NCI-H526 treated with DMSO at 0.1 percent for 48 hours (cell line): ENCODE results near the gene REXO5.
"Not testable (repeated sequence)": the region's sequence is repeated elsewhere in the genome, so short reads cannot be mapped to it uniquely, and the experiment has no call there.

Experiments used
- DNase-seq: peaks from one replicate; lab custom pipeline; 2025; lab: John Stamatoyannopoulos, UW

The REXO5 gene, protein sequence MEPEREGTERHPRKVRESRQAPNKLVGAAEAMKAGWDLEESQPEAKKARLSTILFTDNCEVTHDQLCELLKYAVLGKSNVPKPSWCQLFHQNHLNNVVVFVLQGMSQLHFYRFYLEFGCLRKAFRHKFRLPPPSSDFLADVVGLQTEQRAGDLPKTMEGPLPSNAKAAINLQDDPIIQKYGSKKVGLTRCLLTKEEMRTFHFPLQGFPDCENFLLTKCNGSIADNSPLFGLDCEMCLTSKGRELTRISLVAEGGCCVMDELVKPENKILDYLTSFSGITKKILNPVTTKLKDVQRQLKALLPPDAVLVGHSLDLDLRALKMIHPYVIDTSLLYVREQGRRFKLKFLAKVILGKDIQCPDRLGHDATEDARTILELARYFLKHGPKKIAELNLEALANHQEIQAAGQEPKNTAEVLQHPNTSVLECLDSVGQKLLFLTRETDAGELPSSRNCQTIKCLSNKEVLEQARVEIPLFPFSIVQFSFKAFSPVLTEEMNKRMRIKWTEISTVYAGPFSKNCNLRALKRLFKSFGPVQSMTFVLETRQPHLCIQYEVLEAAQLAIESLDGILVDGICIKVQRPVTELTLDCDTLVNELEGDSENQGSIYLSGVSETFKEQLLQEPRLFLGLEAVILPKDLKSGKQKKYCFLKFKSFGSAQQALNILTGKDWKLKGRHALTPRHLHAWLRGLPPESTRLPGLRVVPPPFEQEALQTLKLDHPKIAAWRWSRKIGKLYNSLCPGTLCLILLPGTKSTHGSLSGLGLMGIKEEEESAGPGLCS

DNA sequence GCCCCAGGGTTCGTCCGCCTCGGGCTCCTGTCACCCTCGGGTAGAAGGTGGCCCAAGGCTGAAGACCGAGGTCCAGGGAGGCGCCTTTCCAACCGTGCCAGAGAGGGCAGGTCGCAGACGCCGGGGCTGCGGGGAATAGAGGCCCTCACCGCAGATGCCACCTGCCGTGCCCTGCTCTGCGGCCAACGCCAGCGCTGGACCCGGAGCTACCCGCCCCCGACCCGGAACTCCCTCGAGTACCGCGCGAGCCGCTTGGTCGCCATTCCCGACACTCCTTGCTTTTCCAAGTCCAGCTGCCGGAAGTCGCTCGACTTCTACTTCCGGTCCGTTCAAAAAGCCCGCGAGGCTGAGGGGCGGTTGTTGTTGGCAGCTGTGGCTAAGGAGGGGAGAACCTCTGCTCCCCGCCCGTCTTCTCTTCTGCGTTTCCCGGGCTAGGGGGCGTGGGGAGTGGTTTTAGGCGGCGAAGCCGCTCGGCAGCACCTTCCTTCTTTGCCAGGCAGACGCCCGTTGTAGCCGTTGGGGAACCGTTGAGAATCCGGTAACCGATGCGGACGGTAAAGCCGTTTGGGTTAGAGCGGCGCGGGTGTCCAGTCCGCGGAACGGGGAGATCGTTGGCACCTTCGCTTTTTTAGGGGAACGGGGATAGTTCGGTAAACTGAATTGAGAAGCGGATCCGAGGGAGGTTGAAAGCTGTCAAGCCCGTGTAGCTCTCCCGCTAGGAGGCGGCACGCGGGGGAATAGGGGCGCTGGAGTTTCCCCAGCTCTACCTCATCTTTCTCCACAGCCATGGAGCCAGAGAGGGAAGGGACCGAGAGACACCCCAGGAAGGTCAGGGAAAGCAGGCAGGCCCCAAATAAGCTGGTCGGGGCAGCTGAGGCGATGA is at the start of gene REXO5, which contains the start of gene ERI2:
Gene REXO5, plus strand, starts transcription at position 360 of the 883 bp plus-strand sequence. Its CDS starts 427 bp downstream, at position 787.
Gene ERI2, minus strand, starts transcription at position 305 of the 883 bp plus-strand sequence. Its CDS starts 42 bp downstream, at position 263.
- peak; percentile 75 for DNase-seq

DNA sequence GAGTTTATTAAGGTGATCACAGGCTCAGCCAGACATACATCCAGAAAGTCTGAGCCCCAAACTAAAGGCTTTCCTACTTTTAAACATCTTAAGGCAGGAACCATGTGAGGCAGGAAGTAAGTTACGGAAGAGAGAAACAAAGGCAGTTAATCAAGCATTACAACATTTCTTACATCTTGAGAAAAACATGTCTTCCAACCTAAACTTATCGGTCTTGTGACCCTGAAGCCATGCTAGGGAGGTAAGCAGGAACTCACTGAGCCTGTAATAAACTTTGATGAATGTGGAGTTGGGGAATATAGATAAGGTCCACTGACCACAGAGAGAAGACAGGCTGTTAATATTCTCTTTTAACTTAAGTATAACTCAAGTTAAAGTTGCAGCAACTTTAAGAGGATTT is 46.0 kb upstream of the REXO5 start:
- no peak for DNase-seq

DNA sequence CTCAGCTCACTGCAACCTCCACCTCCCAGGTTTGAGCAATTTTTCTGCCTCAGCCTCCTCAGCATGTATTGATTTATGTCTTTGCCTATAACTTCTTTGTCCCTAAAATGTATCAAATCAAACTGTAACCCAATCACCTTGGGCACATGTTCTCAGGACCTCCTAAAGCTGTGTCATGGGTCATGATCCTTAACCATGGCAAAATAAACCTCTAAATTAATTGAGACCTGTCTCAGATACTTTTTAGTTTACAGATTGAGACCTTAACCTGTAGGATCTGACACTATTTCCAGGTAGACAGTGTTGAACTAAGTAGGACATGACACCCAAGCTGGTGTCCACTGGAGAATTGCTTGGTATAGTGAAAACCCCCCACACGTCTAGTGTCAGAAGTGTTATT is 45.2 kb upstream of the REXO5 start:
- DNase-seq, result no peak

DNA sequence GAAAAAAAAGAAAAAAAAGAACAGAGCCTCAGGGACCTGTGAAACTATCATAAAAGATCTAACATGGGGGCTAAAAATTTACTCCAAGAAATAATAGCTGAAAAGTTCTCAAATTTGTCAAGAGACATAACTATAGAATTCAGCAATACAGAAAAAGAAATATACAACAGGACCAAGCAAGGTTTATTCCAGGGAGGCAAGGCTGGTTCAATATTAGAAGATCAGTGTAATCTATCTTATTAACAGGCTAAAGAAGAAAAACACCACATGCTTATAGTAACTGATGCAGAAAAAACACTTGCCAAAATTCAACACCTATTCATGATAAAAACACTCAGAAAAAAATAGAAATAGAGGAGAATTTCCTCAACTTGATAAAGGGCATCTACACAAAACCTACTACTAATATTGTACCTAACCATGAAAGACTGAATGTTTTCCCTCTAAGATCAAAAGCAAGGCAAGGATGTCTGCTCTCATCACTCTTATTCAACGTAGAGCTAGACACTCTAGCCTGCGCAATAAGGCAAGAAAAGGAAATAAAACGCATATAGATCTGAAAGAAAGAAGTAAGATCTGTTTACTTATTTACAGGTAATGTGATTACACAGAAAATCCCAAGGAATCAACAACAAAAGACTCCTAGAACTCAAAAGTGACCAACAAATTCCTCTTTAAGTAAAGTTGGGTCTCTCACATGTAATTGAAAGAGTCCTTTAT is 43.8 kb upstream of the REXO5 start:
- DNase-seq, result no peak

DNA sequence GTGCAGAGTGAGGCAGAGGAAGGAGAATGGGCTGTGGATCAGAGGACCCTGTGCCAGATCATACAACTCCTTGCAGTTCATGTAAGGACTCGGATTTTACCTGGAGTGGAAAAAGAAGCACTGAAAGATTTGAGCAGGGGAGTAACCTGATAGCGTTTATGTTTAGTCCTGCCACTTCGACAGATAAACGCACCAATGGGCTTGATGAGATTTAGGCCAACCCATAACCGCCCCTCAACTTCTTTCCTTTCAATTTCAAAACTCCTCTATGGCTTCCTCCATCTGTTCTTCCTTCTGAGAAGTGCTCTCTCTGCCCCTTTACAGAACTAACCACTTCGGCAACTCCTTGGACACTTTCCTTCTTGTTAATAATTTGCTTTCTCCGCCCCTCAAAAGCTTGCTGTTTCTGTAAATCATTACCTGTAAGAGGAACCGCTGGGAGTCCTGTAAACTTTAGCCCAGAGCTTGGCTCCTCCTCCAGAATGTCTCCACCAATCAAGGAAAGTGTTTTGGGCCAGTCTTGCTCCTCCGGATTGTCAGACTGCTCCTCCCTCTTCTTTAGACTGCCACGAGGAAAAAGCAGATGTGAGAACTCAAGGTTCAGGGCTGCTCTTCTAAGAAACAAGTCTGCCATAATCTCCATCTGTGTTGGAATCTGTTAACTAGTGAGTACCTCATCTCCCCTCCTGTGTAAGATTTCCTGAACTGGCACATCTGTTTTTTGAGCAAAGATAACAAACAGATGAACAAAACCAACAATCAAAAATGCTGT is 42.7 kb upstream of the REXO5 start, which contains the start of gene ACSM3:
Gene ACSM3, plus strand, starts transcription at position 554 of the 772 bp plus-strand sequence. CDS start 6,021 bp downstream, outside the sequence.
- DNase-seq, result no peak

DNA sequence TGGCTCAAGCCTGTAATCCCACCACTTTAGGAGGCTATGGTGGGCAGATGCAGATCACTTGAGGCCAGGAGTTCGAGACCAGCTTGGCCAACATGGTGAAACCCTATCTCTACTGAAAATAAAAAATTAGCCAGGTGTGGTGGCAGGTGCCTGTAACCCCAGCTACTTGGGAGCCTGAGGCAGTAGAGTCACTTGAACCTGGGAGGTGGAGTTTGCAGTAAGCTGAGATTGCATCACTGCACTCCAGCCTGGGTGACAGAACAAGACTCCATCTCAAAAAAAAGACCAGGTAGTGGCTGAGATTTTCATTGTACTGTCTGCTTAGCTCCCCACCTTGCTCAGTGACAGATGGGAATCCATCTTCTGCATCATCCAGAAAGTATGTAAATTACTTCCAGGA is 41.9 kb upstream of the REXO5 start:
- not testable (repeated sequence) for DNase-seq

DNA sequence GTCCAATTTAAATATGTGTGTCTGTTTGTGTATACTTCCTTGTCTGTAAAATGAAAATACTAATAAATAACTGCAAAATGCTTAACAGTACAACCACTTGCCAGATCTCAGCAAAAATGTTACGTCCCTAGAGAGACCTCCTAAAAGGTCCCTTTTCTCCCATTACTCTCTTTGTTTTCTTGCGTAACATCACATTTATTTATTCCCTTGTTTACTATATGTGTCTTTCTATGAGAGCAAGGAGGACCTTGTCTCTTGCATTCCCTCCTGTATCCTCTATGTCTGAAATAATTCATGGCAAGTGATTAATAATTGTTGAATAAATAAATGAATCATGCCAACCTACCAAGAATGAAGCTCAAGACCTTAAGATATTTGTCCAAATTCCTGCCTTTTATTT is 40.6 kb upstream of the REXO5 start:
- DNase-seq, result no peak

DNA sequence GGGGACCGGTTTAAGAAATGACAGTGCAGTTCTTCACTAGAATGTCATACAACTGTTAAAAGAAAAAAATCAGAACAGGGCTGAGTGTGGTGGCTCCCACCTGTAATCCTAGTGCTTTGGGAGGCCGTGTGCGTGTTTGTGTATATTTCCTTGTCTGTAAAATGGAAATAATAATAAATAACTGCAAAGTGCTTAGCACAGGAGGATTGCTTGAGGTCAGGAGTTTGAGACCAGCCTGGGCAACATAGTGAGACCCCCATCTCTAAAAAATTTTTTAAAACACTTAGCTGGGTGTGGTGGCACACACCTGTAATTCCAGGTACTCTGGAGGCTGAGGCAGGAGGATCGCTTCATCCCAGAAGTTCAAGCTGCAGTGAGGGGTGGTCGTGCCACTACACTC is 40.0 kb upstream of the REXO5 start:
- DNase-seq, result no peak

DNA sequence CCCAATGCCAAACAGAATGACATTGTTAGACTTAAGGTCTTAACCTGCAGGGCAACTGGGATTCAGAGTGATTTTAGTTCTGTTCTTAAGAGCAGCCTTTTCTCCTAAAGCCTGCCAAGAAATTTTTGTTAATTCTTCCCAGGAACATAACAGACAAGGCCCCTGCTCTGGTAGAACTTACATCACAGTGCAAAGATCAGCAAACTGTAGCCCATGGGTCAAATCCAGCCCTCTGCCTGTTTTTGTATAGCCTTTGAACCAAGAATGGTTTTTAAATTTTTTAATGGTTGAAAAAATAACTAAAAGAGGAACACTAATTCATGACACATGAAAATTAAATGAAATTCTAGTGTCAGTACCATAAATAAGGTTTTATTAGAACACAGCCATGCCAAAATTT is 38.8 kb upstream of the REXO5 start:
- DNase-seq, result no peak

DNA sequence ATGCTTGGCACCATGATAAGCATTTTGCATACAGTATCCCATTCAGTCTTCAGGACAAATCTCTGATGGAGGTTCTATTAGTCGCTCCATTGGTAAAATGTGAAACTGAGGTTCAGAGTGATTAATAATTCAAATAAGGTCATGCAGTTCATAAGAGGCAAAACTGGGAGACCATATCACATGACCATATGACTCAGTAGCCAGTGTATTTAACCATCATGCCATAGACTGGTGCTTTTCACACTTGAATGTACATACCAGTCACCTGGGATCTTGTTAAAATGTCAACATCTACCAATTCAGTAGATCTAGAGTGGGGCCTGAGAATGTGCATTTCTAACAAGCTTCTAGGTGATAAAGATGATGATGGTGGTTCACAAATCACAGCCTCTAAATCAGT is 38.2 kb upstream of the REXO5 start:
- no peak for DNase-seq

DNA sequence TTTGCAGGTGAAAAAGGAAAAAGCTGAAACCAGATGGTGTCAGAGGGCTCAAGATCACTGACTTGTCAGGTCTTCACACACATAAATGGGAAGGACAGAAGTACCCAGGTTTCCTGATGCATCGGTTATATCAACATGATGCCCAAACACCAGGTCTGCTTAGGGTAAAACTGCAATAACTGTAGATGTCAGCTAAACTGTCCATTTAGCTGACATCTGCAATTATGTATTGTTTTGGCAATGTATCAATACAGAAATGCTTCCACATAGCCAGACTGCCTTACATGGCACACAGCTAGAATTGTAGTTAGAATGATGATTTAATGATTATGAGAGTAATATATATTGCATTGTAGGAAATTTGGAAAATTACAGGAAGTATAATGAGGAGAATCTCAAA is 37.5 kb upstream of the REXO5 start:
- DNase-seq, result no peak

DNA sequence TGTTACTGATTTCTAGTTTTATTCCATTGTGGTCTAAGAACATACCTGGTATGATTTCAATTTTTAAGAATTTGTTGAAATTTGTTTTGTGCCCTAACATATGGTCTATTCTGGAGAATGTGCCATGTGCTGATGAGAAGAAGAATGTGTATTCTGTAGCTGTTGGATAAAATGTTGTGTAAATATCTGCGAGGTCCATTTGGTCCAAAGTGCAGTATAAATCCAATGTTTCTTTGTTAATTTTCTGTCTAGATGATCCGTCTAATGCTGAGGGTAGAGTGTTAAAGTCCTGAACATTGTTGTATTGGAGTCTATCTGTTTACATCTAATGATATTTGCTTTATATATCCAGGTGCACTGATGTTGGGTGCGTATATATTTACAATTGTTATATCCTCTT is 32.6 kb upstream of the REXO5 start:
- no peak for DNase-seq

DNA sequence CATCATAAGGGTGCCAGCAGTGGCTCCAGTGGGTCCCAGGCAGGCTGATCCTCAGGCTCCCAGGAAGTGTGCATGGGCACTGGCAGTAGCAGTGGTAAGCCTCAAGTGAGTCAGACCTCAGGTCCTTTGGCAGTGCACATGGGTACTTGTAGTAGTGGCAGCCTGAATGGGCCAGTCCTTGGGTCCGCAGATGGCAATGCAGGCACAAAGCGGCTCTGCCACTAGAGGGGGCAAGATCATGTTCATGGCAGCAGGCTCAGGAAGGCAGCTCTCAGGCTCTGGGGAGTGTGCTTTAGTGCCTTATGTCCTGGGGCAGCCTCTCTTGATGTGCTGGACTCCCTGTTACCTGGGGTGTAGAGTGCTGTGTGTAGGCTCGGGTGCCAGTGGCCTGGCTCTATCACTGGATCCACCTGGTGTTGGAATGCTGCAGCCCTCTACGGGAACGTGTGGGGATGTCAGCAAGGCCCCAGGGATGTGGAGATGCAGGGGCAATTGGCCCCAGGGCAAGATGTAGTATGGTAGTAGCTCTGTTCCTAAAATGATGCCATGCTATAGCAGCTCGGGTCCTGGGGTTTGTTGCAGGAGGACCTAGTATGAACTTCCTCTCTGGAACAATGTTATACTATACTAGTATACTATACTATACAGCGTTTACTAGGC is 31.5 kb upstream of the REXO5 start:
- peak; percentile 53 for DNase-seq

DNA sequence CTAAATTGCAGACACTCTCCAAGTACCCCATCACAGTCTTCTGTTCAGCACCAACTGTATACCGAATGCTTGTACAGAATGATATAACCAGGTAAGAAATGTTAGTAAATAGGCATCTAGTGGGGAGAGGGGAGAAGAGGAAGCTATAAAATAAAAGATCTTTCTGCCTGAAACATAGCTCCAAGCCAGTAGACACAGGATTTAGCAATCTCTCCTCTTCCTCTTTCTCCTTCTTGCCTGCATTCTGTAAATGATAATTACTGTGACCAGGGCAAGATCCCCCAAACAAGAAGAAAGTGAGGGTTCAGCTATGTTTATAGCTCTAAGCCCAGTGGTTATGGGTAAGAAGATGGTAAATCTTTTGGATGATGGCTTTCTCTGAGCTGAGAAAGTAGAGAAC is 24.6 kb upstream of the REXO5 start:
- no peak for DNase-seq

DNA sequence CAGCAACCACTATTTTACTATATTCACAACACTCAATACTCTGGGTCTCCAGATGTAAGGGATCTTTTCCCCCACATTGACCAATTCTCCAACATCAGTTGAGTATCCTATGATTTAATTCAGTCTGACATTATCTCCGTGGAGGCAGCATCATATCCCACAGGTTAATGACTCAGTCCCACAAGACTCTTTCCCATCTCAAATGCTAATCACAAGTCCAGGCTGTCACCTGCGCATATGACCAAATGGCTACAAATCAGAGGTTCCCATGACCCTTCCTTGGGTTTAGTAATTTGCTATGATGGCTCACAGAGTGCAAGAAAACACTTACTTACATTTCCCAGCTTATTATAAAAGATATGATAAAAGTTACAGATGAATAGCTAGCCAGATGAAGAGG is 23.9 kb upstream of the REXO5 start:
- DNase-seq, result no peak

DNA sequence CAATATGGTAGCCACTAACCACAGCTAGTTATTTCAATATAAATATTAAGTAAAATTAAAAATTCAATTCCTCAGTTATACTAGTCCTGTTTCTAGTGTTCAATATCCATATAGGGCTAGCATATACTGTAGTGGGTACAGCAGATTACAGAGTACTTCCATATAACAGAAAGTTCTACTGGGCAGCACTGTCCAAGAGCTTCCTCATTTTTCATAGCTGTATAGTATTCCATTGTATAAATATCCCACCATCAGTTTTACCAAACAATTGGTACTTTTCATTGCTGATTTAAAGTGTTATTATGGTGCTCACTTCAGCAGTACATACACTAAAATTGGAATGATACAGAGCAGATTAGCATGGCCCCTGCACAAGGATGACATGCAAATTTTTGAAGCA is 22.1 kb upstream of the REXO5 start:
- no peak for DNase-seq

DNA sequence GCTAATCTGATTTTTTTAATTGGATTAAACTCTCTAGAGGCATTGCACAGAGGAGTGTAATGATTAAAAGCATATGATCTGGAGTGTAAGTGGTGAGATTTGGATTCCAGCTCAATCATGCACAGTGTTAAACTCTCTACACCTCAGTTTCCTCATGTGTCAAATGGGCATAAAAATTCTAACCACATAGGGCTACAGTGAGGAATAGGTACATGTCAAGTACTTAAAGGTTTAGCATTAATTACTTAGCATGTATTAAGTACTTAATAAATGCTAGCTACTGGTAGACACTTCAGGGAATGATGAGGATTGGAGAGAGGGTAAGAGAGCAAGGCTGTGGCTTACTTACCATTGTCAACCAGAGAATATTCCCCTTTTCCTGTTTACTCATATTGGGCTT is 17.2 kb upstream of the REXO5 start:
- DNase-seq, result no peak

DNA sequence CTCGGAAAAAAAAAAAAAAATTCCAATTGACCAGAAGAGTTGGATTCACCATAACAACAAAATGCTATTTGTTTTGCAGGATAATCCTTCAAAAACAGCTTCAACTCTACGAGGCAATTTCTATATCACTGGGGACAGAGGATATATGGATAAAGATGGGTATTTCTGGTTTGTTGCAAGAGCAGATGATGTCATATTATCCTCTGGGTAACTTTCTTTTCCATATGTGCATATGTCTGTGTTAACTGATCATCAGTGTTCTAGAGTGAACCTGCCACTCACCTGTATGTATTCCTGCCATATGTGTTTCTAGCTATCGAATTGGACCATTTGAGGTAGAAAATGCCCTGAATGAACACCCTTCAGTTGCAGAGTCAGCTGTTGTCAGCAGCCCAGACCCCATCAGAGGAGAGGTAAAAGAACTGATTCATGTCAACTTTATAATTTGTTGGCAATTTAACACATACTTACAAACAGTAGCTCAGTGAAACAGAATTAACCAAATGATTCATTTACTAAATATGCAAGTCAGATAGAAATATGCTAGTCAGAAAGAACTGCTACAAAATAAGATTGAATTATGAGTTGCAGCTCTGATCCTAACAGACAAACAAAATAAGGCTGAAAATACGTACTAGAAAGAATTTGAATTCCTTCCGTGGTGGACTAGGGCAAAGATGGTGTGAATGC is 14.3 kb upstream of the REXO5 start:
- DNase-seq, result no peak

DNA sequence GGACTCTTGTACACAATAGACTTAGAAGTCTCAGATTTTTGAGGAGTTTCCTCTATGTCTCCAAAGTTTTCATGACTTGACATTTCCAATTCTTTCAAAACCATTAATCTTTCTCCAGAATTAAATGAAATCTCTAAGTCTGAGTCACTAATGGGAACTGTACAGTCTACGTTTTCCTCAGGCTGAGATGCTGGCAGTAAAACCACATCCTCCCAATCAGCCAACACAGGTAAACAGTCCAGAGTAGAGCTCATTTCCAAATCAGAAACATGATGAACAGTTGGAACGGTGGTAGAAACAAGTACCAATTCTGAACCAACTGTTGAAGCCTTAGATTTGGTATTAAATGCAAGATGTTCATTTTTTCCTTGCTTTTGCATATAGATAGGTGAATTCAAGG is 8.0 kb upstream of the REXO5 start:
- no peak for DNase-seq

DNA sequence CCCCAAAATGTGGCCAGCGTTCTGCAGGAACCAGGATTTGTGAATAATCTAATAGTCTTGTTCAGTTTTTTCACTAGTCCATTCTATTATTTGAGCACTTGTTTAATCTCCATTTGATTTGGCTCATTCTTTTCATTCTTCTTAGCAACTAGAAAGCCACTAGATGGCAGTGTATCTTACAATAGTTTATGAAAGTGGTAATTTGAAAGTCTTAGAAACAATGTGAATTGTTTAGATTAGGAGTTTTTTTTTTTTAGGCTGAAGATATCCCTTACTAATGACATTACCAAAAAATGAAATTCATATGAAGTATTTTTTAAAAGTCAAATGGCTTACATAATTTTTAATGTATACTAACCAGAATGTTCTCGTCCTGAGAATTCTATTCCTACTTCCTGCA is 6.7 kb upstream of the REXO5 start:
- no peak for DNase-seq
